Suprapubic skin (tissue), 4 donors: ENCODE measurements around the gene ZNF30.

ENCODE experiments used
- CTCF ChIP-seq, 2 donors: fragments of 200-600 bp in 1 of 2; fragments of 450-650 bp in 1 of 2; sonication (generic) in 1 of 2; IDR thresholded peaks; one replicate each; pipeline ENCODE4 v1.5.1; 2016 to 2019; ENCODE audit warnings: antibody characterized with exemption in 2 of 2, mild to moderate bottlenecking in 1 of 2, moderate library complexity in 1 of 2
- EP300 ChIP-seq: sonication (generic); formaldehyde crosslinking; IDR thresholded peaks from one replicate; pipeline ENCODE4 v1.6.1; 2017; ENCODE audit warnings: antibody characterized with exemption
- POLR2A ChIP-seq, 2 donors: fragments of 450-650 bp; IDR thresholded peaks; one replicate each; pipeline ENCODE4 v1.6.1; 2017; ENCODE audit warnings: antibody characterized with exemption in 2 of 2, mild to moderate bottlenecking in 2 of 2, moderate library complexity in 2 of 2
- POLR2AphosphoS5 ChIP-seq, 3 donors: sonication (generic); formaldehyde crosslinking; IDR thresholded peaks; one replicate each; pipeline ENCODE4 v1.6.1; 2017; ENCODE audit warnings: antibody characterized with exemption in 3 of 3

- no peak for TF ChIP-seq POLR2AphosphoS5 (IDR thresholded peaks at IDR 0.05)
- no peak for TF ChIP-seq POLR2A (IDR thresholded peaks at IDR 0.05)
- TF ChIP-seq CTCF (IDR thresholded peaks at IDR 0.05), result no peak
- TF ChIP-seq EP300, result no peak
These were observed 47.1 kb upstream of the ZNF30 start for GRCh38 chr19:34879563-34879962.
